Measurements from ENCODE around the gene FGF12.

FGF12 gene

GRCh38 chr3:192409201-192409837, 318.0 kb downstream of the FGF12 start:
- no peak for DNase-seq

- no peak for DNase-seq
Measured at GRCh38 chr3:192408647-192409200, 318.6 kb downstream of the FGF12 start.

GRCh38 chr3:192408007-192408646, 319.2 kb downstream of the FGF12 start:
- no peak for DNase-seq

- no peak for DNase-seq
Measured at GRCh38 chr3:192399767-192400166, 327.6 kb downstream of the FGF12 start.

GRCh38 chr3:192397012-192397411, 330.3 kb downstream of the FGF12 start:
- DNase-seq: no peak

- DNase-seq: no peak
Measured at GRCh38 chr3:192395506-192395905, 331.8 kb downstream of the FGF12 start.

GRCh38 chr3:192392986-192393385, 334.4 kb downstream of the FGF12 start:
- DNase-seq: no peak

- no peak for DNase-seq
Measured at GRCh38 chr3:192382861-192383260, 344.5 kb downstream of the FGF12 start.

- DNase-seq: no peak
Measured at GRCh38 chr3:192373586-192373985, 353.8 kb downstream of the FGF12 start.

- DNase-seq: peak; percentile 86
Measured at GRCh38 chr3:192373032-192373431, 354.3 kb downstream of the FGF12 start.

- peak; percentile 84 for DNase-seq
Measured at GRCh38 chr3:192372616-192373015, 354.7 kb downstream of the FGF12 start.

- DNase-seq: peak; percentile 65
Measured at GRCh38 chr3:192371870-192372400, 355.4 kb downstream of the FGF12 start.

- DNase-seq: no peak
Measured at GRCh38 chr3:192367616-192368015, 359.7 kb downstream of the FGF12 start.

GRCh38 chr3:192366916-192367315, 360.4 kb downstream of the FGF12 start:
- DNase-seq: no peak

- no peak for DNase-seq
Measured at GRCh38 chr3:192365571-192365970, 361.8 kb downstream of the FGF12 start.

GRCh38 chr3:192364316-192364715, 363.0 kb downstream of the FGF12 start:
- DNase-seq: peak; percentile 23

- DNase-seq: no peak
Measured at GRCh38 chr3:192354687-192355086, 372.7 kb downstream of the FGF12 start.

- no peak for DNase-seq
Measured at GRCh38 chr3:192352142-192352541, 375.2 kb downstream of the FGF12 start.

- DNase-seq: no peak
Measured at GRCh38 chr3:192351441-192351840, 375.9 kb downstream of the FGF12 start.

- DNase-seq: no peak
Measured at GRCh38 chr3:192340031-192340430, 387.3 kb downstream of the FGF12 start.

GRCh38 chr3:192339214-192339613, 388.1 kb downstream of the FGF12 start:
- no peak for DNase-seq

- no peak for DNase-seq
Measured at GRCh38 chr3:192336286-192336685, 391.1 kb downstream of the FGF12 start.

- DNase-seq: no peak
Measured at GRCh38 chr3:192332386-192333291, 394.7 kb downstream of the FGF12 start.
